T-helper 2 cell treated with Interferon-gamma antibody and Interleukin-4, amounts not matched to agents 5 μg/mL and 100 μg/mL, for 36 hours (primary cell): ENCODE measurements around the gene SLC30A10.
"Not testable (repeated sequence)": the region's sequence is repeated elsewhere in the genome, so short reads cannot be mapped to it uniquely, and the experiment has no call there.

Experiments used
- DNase-seq: peaks from one replicate; pipeline ENCODE4 v3.0.0; 2021; ENCODE audit warnings: low spot score
- H3K27ac Mint-ChIP-seq: one replicate; pipeline ENCODE4 v1.8.0; 2021; ENCODE audit warnings: mild to moderate bottlenecking, mixed read lengths
- H3K27me3 Mint-ChIP-seq: one replicate; pipeline ENCODE4 v1.8.0; 2021; ENCODE audit warnings: low read depth, mixed read lengths
- H3K36me3 Mint-ChIP-seq: one replicate; pipeline ENCODE4 v1.8.0; 2021; ENCODE audit warnings: low read depth, mixed read lengths
- H3K4me1 Mint-ChIP-seq: one replicate; pipeline ENCODE4 v1.8.0; 2021; ENCODE audit warnings: low read depth, mixed read lengths
- H3K4me3 Mint-ChIP-seq: one replicate; pipeline ENCODE4 v1.8.0; 2022; ENCODE audit warnings: mild to moderate bottlenecking, moderate library complexity, mixed read lengths
- H3K9me3 Mint-ChIP-seq: one replicate; pipeline ENCODE4 v1.8.0; 2021; ENCODE audit warnings: mixed read lengths

The SLC30A10 gene

DNA sequence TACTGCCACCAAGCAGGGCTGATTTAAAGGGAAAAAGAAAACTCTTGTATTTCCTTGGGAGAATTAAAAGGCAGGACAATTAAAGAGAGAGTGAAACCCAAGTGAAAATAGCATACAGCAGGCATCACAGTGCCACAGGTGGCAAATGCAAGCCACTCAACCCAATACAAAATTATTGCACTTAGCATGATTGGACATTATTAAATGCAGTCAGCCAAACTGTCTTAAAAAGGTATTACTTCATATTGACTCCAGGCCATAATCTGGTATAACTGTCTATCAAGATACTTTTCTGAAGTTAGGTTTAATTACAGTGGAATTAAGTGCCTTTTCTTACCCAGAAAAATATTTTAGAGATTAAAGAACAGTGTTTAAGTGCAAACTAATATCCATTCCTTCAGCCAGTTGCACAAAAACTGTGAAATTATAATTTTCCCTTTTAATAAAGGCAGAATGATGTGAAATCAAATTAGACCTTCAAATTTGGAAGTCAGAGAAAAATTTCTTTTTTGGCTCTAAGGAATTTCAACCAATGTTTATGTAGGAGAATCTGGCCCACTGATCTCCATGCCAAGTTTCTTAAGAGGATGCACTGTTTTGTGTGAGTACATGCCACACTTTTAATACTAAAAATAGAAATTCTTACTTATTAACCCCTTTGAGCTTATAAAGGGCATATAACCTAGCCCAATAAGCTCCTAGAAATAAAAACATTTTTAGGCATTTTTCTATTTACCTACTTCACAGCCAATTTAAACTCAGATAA, 15.2 kb downstream of the SLC30A10 start:
- H3K4me3 Mint-ChIP-seq = no peak overlapping the region
- no peaks in the 10 kb centered on the region for H3K4me1 Mint-ChIP-seq
- H3K27me3 Mint-ChIP-seq = peaks cover 3% of the 10 kb centered on the region
- no peak overlapping the region for H3K27ac Mint-ChIP-seq
- H3K9me3 Mint-ChIP-seq = no peaks in the 10 kb centered on the region
- DNase-seq = no peak
- no peaks in the 10 kb centered on the region for H3K36me3 Mint-ChIP-seq

DNA sequence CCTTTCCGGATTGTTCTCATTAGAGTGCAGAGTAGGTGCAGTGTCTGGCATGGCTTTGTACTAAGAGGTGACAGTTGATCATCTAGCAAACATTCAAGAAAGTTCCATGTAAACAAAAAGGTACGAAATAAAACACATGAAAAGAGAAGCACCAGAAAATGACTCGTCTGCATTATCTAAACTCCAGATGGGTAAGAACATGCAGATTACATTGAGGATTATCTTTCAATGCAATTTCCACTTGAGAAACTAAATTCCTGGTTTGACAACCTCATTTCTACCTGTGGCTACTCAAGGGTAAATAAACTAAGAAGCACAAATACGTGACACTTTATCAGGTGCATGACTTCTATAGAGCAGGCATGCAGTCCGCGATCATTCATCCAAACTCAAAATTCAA, 17.6 kb downstream of the SLC30A10 start:
- no peaks in the 10 kb centered on the region for H3K36me3 Mint-ChIP-seq
- peaks cover 7% of the 10 kb centered on the region for H3K4me1 Mint-ChIP-seq
- no peaks in the 10 kb centered on the region for H3K9me3 Mint-ChIP-seq
- no peak for DNase-seq
- no peak overlapping the region for H3K27ac Mint-ChIP-seq
- H3K27me3 Mint-ChIP-seq = peaks cover 3% of the 10 kb centered on the region
- no peak overlapping the region for H3K4me3 Mint-ChIP-seq

DNA sequence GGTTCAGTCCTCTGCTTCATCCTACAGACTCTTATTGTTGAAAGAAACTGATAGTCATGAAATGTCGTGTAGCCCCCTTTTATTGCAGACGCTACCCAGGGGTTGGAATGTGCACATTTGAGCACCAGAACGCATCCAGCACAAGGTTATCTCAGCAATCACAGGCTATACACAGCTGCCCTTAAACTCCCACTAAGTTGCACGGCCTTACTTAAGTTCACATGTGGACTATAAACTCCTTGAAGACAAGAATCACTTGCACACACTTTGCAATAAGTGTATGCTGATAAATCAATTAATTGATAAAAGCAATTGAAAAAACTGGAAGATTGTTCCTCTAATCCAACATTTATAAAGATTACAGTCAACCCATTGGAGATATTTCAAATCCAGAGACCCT, 18.9 kb downstream of the SLC30A10 start:
- Mint-ChIP-seq H3K27me3 (no peaks in the 10 kb centered on the region), H3K4me3 (no peak overlapping the region), H3K9me3 (no peaks in the 10 kb centered on the region), H3K36me3 (no peaks in the 10 kb centered on the region), H3K27ac (no peak overlapping the region), H3K4me1 (peaks cover 7% of the 10 kb centered on the region)
- DNase-seq = no peak

DNA sequence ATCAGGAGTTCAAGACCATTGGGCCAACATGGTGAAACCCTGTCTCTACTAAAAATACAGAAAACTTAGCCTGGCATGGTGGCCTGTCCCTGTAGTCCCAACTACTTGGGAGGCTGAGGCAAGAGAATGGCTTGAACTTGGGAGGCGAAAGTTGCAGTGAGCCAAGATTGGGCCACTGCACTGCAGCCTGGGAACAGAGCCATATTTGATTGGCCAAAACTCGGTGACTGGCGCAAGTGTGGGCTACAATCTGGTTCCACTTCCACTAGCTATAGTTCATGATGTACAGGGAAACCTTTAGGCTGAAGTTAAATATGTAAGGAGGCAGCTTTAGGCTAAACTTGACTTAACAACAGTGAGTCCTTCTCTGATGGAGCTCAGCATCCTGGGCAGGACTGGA, 20.2 kb downstream of the SLC30A10 start:
- no peaks in the 10 kb centered on the region for H3K27me3 Mint-ChIP-seq
- H3K4me3 Mint-ChIP-seq = no peak overlapping the region
- no peaks in the 10 kb centered on the region for H3K36me3 Mint-ChIP-seq
- DNase-seq = no peak
- peaks cover 7% of the 10 kb centered on the region for H3K4me1 Mint-ChIP-seq
- H3K27ac Mint-ChIP-seq = no peak overlapping the region
- no peaks in the 10 kb centered on the region for H3K9me3 Mint-ChIP-seq

DNA sequence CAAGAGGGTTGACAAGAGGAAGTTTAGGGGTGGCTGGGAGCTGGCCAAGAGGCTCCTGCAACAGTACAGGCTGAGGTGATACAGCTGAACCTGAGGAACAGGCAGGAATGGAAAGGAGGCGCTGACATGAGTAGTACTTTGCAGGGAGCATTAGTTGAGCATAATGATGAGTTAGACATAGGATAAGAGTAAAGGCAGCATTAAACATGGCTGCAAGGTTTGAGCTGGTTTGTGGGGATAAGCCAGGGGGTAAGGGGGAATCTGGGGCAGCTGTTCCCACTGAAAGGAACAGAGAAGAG, 20.6 kb downstream of the SLC30A10 start:
- Mint-ChIP-seq H3K27ac (no peak overlapping the region), H3K36me3 (no peaks in the 10 kb centered on the region), H3K4me1 (peaks cover 7% of the 10 kb centered on the region), H3K27me3 (no peaks in the 10 kb centered on the region), H3K9me3 (no peaks in the 10 kb centered on the region), H3K4me3 (no peak overlapping the region)
- DNase-seq = no peak

DNA sequence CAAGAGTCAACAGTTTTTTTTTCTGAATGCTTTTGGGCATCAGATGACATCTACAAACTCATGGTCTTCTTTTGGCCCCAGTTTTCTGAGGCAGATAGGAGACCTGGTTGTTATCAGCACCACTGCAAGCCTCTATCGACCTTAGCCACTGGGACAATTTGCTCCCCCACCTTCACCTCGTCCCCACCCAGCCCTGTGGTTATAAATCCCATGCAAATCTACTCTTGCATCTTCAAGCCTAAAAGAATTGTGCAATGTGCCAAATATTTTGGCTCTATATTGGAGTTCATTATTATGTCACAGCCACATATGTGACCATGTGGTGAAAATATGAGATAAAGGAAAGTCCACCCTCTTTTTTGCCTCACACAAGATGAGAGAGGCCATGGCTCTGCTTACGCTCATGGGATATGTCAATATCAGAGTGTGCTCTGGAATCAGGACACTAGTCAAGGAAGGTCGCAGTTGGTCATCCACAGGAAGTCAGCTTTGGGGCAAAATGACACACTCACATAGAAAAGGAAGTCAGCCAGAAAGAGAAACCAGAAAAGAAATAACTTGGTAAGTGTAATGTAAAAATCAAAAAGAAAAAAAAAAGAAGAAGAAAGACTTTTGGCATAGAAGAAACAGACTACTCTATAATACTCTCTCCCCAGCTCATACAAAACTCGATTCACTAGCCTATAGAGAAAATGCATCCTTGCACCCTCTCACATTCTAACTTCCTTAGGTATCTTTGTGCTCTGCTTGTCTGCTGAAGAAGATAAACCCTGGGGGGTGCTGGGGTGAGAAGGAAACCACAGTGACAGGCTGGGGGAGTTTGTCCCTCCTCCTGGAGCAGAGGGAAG, 21.2 kb downstream of the SLC30A10 start:
- Mint-ChIP-seq H3K27ac (no peak overlapping the region), H3K27me3 (no peaks in the 10 kb centered on the region), H3K36me3 (no peaks in the 10 kb centered on the region), H3K4me1 (peaks cover 7% of the 10 kb centered on the region), H3K4me3 (no peak overlapping the region), H3K9me3 (no peaks in the 10 kb centered on the region)
- DNase-seq = no peak

DNA sequence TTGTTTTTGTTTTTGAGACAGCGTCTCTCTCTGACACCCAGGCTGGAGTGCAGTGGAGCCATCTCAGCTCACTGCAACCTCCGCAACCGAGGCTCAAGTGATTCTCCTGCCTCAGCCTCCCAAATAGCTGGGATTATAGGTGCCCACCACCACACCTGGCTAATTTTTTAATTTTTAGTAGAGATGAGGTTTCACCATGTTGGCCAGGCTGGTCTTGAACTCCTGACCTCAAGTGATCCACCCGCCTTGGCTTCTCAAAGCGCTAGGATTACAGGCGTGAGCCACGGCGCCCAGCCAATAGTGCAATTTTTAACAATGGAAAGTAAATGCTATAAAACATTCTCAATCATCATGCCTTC, 21.8 kb downstream of the SLC30A10 start:
- not testable (repeated sequence) for H3K27ac Mint-ChIP-seq, H3K36me3 Mint-ChIP-seq, H3K4me3 Mint-ChIP-seq, H3K9me3 Mint-ChIP-seq, DNase-seq, H3K4me1 Mint-ChIP-seq, H3K27me3 Mint-ChIP-seq

DNA sequence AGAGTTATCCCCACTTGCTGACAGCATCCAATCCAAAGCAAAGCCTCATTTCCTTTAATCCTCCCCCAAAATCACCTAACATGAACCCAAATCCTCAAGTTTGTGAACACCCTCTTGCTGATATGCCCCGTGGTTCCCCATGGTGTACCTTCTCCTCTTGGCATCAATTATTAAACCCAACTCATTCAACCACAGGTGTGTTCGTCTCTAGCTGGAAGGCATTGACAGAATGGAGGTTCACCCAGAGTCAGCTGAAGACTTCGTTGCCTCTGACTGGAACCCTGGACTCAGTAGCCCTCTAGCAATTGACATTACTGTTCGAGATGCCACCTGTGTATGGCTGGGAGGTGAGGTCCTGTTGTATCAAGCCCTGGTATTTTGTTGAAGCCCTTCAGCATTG, 22.8 kb downstream of the SLC30A10 start:
- no peaks in the 10 kb centered on the region for H3K9me3 Mint-ChIP-seq
- no peak overlapping the region for H3K4me3 Mint-ChIP-seq

DNA sequence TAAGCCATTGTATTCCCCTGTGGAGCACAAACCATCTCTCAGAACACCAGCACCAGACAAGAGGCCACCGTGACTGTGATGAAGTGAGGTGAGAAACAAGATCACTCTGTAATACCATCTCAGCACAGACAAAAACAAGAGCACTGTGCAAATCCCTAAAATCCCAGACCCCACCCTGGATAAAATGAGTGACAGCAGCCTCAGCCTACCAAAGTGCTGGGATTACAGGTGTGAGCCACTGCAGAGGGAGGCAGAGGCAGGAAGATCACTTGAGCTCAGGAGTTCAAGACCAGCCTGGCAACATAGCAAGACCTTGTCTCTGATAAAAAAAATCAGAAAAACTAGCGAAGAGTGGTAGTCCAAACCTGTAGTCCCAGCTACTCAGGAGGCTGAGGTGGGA, 23.4 kb downstream of the SLC30A10 start:
- no peak overlapping the region for H3K27ac Mint-ChIP-seq
- no peak overlapping the region for H3K4me3 Mint-ChIP-seq
- no peaks in the 10 kb centered on the region for H3K36me3 Mint-ChIP-seq
- DNase-seq = no peak
- H3K27me3 Mint-ChIP-seq = no peaks in the 10 kb centered on the region
- H3K9me3 Mint-ChIP-seq = no peaks in the 10 kb centered on the region
- peaks cover 7% of the 10 kb centered on the region for H3K4me1 Mint-ChIP-seq

More for the DNA sequence above, 22.8 kb downstream of the SLC30A10 start:
- peaks cover 7% of the 10 kb centered on the region for H3K4me1 Mint-ChIP-seq
- H3K27me3 Mint-ChIP-seq = no peaks in the 10 kb centered on the region
- no peak overlapping the region for H3K27ac Mint-ChIP-seq
- no peak for DNase-seq
- H3K36me3 Mint-ChIP-seq = no peaks in the 10 kb centered on the region

DNA sequence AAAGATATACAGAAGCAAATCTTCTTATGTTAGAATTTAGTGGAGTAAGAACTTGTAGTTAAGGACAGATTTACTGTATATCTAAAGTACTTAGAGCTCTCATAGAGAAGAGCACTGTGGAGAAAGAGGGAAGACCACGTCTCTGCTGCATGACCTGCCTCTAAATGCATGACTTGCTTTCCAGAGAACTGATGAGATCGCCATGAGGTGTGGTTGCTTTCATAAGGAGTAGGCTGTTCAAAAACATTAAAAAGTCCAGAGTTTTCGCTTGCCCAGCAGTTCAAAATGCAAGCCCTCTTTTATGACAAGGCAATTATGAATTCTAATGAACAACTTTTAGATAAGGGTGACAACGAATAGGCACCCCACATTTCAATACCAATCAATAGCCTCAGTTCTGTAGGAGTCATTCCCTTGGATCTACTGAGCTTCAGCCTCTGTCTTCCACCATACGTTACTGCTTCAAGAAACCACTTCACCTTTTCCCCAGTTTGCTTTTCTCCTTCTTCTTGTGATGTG, 24.9 kb downstream of the SLC30A10 start:
- Mint-ChIP-seq H3K9me3 (no peaks in the 10 kb centered on the region), H3K36me3 (no peaks in the 10 kb centered on the region), H3K27ac (no peak overlapping the region), H3K4me1 (peaks cover 7% of the 10 kb centered on the region), H3K27me3 (peaks cover 3% of the 10 kb centered on the region), H3K4me3 (no peak overlapping the region)
- no peak for DNase-seq

DNA sequence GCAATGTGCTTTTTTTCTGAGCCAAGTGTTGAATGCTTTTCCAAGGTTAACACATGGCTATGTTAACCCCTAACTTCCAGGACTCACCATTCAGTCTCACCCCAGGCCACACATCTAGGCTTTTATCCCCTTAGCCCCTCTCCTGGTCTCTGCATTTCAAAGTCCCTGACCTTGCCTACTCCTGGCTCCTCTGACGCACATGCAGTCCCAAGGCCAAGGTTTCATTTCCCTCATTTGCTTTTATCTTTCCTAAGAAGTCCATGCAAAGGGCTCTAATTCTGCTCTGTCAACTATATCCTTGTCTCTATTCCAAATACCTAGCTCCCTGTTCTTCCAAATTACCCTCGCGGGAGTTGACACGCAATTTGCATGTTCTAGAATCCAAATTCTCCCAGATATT, 25.4 kb downstream of the SLC30A10 start:
- DNase-seq = no peak
- peaks cover 7% of the 10 kb centered on the region for H3K4me1 Mint-ChIP-seq
- no peak overlapping the region for H3K4me3 Mint-ChIP-seq
- H3K36me3 Mint-ChIP-seq = no peaks in the 10 kb centered on the region
- H3K9me3 Mint-ChIP-seq = no peaks in the 10 kb centered on the region
- H3K27me3 Mint-ChIP-seq = peaks cover 3% of the 10 kb centered on the region
- no peak overlapping the region for H3K27ac Mint-ChIP-seq

DNA sequence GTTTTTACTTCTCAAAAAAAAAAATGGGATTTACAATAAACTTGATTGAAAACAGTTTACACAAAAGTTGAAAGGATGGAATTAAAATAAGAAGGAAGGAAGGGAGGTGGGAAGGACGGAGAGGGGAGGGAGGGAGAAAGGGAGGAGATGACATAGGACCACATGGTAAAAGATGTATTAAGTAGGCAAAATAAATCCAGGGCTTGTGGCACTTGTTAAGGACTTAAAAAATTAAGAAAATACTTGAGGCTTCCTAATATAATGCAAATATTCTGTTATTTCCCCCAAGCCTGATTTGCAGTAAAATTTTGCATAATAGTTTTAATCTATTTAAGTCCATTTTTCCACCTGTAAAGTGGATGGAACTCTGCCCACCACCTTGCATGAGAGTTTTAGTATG, 27.5 kb downstream of the SLC30A10 start:
- no peak overlapping the region for H3K27ac Mint-ChIP-seq
- H3K9me3 Mint-ChIP-seq = no peaks in the 10 kb centered on the region
- no peak for DNase-seq
- H3K4me1 Mint-ChIP-seq = no peaks in the 10 kb centered on the region
- peaks cover 3% of the 10 kb centered on the region for H3K27me3 Mint-ChIP-seq
- H3K36me3 Mint-ChIP-seq = no peaks in the 10 kb centered on the region
- no peak overlapping the region for H3K4me3 Mint-ChIP-seq

DNA sequence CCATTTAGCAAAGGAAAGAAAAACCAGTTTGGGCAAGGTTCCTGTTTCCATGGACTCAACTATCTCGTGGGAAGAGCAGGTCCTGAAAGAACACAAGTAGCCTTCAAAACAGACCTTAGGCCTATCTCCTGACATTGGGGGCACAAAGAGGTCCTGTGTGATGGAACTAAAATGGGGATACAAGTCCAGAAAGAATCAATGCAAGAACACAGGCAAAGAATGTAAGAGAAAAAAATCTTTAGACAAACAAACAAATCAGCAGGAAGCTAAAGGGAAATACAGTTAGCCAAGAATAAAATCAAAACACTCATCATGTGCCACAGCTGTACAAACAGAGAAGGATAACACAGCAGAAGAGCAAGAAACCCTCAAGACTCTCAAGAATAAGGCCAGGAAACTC, 28.2 kb downstream of the SLC30A10 start:
- Mint-ChIP-seq H3K4me3 (no peak overlapping the region), H3K36me3 (no peaks in the 10 kb centered on the region), H3K27ac (no peak overlapping the region), H3K4me1 (no peaks in the 10 kb centered on the region), H3K9me3 (no peaks in the 10 kb centered on the region), H3K27me3 (peaks cover 3% of the 10 kb centered on the region)
- no peak for DNase-seq

DNA sequence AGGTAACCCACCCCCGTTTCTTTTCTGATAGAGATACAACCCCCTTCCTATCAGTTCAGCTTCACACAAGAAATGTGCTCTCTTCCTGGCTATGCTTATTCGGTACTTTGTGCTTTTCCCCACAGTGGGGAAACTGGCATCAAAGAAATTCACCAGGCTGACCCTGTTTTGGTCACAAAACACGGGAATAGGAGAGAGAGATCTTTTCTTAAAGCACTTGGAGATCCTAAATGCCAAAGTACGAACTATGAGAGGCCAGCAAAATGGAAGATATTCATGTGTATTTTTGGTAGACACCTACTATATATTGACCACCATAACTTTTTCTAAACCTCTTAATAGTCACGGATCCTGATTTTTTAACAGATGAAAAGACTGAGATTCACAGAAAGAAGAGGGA, 30.0 kb downstream of the SLC30A10 start:
- DNase-seq = no peak
- Mint-ChIP-seq H3K36me3 (no peaks in the 10 kb centered on the region), H3K4me3 (no peak overlapping the region), H3K27ac (no peak overlapping the region), H3K27me3 (peaks cover 3% of the 10 kb centered on the region), H3K9me3 (no peaks in the 10 kb centered on the region), H3K4me1 (no peaks in the 10 kb centered on the region)
